IPS-18c (cell line): Measurements from ENCODE around the gene TPBGL.
A peak's percentile ranks its signal among the peaks of the same experiment; 100 is the strongest.

ENCODE experiments used
- H3K4me3 ChIP-seq: 2 replicates; pipeline ENCODE4 v1.7.0; 2013; ENCODE audit warnings: low read depth, mild to moderate bottlenecking, low read length, moderate library complexity; ENCODE audit not compliant: insufficient read depth
- H3K9me3 ChIP-seq: one replicate; pipeline ENCODE4 v1.6.1; 2013; ENCODE audit warnings: mild to moderate bottlenecking, low read length, moderate library complexity; ENCODE audit not compliant: control insufficient read depth, insufficient read depth

TPBGL gene

GRCh38 chr11:75239531-75240290, 863 bp upstream of the TPBGL start:
- H3K4me3 ChIP-seq = peak overlapping the region; percentile 59; the same call in 1 of the 2 replicates
- H3K9me3 ChIP-seq = peaks cover 3% of the 10 kb centered on the region

GRCh38 chr11:75241036-75241905, 697 bp downstream of the TPBGL start:
- H3K4me3 ChIP-seq = peak overlapping the region; percentile 59
- H3K9me3 ChIP-seq = peaks cover 3% of the 10 kb centered on the region

DNA sequence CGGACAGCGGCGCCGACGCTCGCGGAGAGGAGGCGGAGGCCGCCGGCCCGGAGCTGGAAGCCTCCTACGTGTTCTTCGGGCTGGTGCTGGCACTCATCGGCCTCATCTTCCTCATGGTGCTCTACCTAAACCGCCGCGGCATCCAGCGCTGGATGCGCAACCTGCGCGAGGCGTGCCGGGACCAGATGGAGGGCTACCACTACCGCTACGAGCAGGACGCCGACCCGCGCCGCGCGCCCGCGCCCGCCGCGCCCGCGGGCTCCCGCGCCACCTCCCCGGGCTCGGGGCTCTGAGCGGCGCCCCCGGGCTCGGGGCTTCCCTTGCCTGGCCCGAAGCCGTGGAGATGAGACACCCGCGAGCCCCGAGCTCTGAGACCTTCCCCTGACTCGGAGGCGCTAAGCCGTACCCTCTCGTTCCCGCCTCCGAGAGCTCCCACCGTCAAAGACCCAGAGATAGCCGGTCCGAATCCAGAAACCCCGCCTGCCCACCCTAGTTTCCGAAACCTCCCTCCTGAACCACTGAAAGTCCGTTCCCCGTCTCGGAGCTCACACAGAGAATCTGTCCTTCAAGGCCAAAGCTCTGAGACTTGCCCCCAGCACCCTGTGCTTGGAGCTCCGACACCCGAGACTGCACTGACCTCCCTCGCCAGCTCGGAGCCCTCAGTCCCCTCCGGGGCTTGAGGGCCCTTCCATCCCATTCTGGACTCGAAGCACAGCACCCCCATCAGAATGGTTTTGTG, 1.5 kb downstream of the TPBGL start:
- peak overlapping the region; percentile 59 for H3K4me3 ChIP-seq

DNA sequence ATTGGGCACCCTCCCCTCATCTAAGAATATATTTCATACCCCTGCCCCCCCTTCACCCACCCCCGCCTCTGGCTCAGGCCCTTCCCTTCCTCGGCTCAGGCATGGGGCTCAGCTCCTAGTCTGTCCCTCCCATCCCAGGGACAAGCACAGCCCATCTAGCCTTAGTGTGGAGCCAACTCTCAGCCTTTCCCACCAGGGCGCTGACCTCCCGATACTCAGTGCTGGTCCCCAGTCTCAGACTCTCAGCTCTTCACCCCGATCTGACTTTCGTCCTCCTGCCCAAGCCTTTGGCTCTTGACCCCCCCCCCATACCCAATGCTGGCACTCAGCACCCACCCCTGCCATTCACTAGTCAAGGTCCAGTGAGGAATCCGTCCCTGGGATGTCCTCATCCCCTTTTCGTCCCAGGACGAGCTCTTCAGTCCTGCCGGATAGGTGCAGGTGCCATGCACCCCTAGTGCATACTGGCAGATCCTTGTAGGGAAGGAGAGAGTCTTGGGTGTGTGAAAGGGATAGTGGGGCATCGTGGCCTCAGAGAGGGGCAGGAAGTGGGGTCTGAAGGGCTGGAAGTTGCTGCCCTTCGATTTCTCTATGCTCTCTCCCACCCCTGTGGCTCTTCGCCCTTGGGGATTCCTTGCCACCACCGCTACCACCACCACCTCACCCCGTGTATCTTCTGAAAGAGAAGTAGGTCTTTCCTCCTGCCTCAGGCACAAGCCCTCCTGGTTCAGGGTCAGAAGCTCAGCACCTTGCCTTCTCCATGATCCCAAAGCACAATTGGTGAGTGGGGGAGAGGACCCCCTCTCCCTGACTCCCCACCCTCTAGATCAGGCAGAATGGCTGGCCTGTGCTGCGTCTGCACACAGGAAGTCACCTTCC, 2.4 kb downstream of the TPBGL start:
- no peak overlapping the region for H3K4me3 ChIP-seq

More for the DNA sequence above, 1.5 kb downstream of the TPBGL start:
- H3K9me3 ChIP-seq = peaks cover 3% of the 10 kb centered on the region

GRCh38 chr11:75244052-75244814, 3.7 kb downstream of the TPBGL start:
- Histone ChIP-seq H3K9me3 (peaks cover 3% of the 10 kb centered on the region), H3K4me3 (no peak overlapping the region)

More for the DNA sequence above, 2.4 kb downstream of the TPBGL start:
- H3K9me3 ChIP-seq = peaks cover 3% of the 10 kb centered on the region

DNA sequence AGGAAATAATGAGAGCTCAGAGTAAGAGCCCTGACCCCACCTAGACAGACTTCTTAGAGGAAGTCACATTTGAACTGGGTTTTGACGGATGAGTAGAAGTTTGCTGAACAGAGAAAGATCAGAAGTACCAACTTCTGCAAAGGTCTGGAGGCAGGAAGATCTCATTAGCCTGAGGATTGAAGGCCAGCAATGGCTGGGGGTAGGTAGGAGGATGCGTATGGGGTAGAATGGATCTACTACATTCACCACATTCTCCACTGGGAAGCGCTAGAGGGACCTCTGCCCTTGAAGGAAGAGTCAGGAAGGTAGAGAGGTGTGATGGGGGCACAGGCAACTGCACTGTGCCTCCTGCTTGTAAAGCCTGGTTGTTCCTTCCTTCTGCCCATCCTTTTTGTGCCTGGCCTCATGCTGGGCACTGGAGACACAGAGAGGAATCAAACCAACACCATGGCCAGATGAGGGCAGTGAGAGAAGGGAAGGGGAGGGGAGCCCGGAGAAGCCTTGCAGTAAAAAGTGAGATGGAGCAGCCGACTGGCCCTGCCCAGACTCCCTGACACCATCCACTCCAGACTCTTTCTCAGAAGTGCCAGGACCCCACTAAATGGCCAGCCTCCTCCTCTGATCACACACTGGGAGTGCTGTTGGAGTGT, 4.9 kb downstream of the TPBGL start:
- H3K9me3 ChIP-seq = peaks cover 3% of the 10 kb centered on the region
- H3K4me3 ChIP-seq = no peak overlapping the region

- H3K9me3 ChIP-seq = peaks cover 3% of the 10 kb centered on the region
- H3K4me3 ChIP-seq = no peak overlapping the region
Measured at GRCh38 chr11:75246006-75246670, 5.6 kb downstream of the TPBGL start.

DNA sequence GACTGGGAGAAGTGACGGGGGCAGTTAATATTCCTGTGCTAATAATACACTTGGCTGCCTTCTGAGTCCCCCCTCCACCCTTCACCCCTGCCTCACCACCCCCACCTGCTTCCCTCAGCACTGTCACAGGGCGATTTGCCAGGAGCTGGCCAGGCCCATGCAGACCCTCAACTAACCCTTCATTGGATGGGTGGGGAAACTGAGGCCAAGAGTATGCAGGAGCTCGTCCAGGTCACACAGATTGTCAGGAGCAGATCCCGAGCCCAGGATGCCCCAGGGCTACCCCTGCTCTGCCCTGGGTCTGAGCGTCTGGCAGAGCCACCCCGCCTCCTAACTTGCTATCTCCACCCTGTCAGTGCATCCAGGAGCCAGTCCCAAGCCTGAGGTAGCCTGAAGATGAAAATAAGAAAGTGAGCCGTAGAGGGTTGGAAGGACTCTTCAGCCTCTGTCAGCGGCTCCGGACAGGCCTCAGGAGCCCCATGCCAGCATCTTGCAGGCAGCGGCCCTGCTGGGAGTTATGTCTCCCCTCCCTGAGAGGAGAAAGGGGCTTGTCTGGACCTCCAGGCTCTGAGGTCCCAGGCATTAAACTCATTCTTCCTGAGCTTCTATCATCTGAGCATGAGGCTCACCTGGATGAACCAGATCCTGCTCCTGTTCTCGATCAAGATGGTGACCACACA, 6.2 kb downstream of the TPBGL start:
- H3K9me3 ChIP-seq = peaks cover 1% of the 10 kb centered on the region

GRCh38 chr11:75248924-75249256, 8.3 kb downstream of the TPBGL start:
- no peak overlapping the region for H3K4me3 ChIP-seq
- no peaks in the 10 kb centered on the region for H3K9me3 ChIP-seq

More for the DNA sequence above, 6.2 kb downstream of the TPBGL start:
- H3K4me3 ChIP-seq = no peak overlapping the region

DNA sequence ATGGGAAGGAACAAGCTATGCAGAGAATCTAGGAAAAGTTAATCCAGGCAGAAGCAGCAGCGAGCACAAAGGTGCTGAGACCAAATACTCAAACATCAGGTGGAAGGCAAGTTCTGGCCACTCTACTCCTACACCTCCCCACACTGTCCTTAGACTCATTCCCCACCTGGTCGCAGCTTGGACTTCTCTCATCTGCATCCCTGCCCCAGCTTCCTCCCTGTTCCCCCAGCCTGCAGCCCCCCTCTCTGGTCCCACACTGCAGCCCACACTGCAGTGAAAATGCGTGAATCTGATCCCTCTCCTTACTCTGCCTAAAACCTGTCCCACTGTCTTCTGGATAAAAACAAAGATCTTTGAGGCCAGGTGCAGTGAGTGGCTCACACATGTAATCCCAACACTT, 9.1 kb downstream of the TPBGL start:
- no peak overlapping the region for H3K4me3 ChIP-seq
- H3K9me3 ChIP-seq = no peaks in the 10 kb centered on the region

DNA sequence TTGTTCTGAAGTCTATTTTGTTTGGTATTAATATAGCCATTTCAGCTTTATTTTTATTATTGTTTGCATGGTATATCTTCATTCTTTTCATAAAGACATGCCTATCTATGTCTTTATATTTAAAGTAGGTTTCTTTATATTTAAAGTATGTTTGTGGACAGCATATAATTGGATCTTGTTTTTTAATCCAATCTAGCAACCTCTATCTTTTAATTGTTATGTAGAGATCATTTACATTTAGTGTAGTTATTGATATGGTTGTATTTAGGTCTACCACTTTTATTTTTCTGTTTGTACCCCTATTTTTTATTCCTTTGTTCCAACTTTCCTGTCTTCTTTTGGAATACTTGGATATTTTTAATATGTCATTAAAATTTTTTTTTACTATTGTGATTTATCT, 13.8 kb downstream of the TPBGL start:
- H3K4me3 ChIP-seq = no peak overlapping the region

GRCh38 chr11:75260396-75261170, 20.0 kb downstream of the TPBGL start:
- H3K4me3 ChIP-seq = no peak overlapping the region

More for the DNA sequence above, 13.8 kb downstream of the TPBGL start:
- no peaks in the 10 kb centered on the region for H3K9me3 ChIP-seq

DNA sequence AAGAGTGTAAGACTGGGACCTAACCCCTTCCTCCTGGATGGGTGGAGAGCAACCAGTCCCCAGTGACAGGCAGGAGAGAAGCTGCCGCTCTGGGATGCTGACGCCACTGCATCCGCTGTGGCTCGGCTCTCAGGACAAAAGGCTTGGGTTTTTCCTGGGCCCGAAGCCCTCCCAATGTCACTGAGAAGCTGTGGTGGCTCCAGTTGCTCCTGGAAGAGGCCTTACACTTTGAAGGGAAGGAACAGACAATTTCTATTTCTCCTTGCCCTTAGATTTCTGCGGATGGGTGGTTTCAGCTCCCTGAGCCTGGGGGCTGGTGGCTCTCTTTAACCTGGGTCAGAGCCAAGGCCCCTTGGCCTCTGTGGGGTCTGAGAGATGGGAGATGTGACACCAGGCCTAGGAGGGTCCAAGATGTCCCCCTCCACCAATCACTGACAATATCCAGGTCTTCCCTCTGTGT, 21.4 kb downstream of the TPBGL start:
- H3K9me3 ChIP-seq = peaks cover 2% of the 10 kb centered on the region
- H3K4me3 ChIP-seq = no peak overlapping the region

More at GRCh38 chr11:75260396-75261170, 20.0 kb downstream of the TPBGL start:
- peaks cover 2% of the 10 kb centered on the region for H3K9me3 ChIP-seq

DNA sequence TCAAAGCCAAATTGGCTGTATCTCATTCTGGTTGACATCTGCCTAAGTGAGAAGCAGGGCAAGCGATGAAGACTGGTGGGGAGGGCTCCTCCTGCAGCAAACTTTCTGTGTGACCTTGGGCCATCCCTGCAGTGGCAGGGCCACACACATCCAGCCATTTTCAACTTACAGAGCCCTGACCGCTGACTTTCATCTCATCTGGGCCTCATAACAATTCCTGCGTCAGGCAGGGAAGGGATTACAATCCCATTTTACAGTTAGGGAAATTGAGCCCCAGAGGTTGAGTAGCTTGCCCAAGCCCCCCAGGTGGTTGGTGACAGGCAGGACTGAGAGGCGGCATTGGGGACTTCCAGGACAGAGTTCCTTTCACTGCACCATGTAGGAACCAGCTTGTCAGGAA, 21.9 kb downstream of the TPBGL start:
- peaks cover 4% of the 10 kb centered on the region for H3K9me3 ChIP-seq
- no peak overlapping the region for H3K4me3 ChIP-seq
